Measurements from ENCODE around the gene CIBAR2. TPM values are rescaled to one million over a fixed set of nuclear protein-coding genes. Genes with fewer than 3 reads are reported as not detected.

Gene CIBAR2
- total RNA-seq (2014; rRNA removed; shearing (Covaris generic)): 0.37 and 0.51 TPM in 2 replicates

DNA sequence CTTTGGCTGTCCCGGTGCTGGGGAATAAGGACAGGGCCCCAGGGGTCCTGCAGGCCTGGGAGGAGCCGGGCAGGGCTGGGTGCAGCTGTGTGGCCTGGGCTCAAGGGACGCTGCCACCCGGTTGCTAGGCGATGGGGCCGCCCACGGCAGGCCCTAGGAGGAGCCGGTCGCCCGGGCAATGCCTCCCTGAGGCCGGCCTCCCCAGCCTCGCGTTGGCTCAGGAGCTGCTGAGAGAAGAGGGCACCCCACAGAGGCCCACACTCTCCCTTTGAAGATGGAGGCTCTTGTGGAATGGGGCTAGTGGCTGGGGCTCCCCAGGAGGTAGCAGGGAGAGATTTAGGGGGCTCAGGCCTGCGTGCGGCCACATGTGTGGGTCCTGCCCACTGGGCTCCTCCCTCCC is at the start of gene CIBAR2:
Gene CIBAR2, minus strand, starts transcription at position 109 of the 400 bp plus-strand sequence. CDS start 120 bp downstream, outside the sequence.
- DNase-seq (ENCODE audit: low spot score): no peak
- in situ Hi-C loops (cut with HindIII; ENCODE audit: low sequenced_read_pairs): no loop called here

- no peak for DNase-seq (ENCODE audit: low spot score)
- in situ Hi-C loops (cut with HindIII; ENCODE audit: low sequenced_read_pairs): no loop called here
Observed at GRCh38 chr16:85159179-85159980, 47.1 kb upstream of the CIBAR2 start.

DNA sequence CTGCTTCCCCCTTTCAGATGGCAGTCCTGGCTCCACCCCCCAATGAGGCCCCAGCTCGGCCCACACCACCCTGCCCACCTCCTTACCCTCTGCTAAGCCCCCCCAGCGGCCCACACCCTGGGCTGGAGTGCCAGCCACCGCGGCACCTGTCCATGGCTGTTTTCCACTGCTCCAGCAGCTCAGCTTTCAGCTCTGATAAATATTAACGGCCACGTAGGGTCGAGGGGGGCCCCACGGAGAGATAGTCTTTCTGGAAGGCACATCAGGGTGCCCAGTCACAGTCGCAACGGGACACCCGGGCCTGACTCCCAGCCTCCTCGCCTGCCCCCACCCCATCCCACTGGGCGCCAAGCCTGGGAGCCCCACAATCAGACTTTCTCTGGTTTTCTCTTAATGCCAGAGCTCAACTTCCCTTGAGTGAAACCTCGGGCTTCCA is 46.5 kb upstream of the CIBAR2 start:
- DNase-seq (ENCODE audit: low spot score): no peak
- in situ Hi-C loops (cut with HindIII; ENCODE audit: low sequenced_read_pairs): no loop called here

- in situ Hi-C loops (cut with HindIII; ENCODE audit: low sequenced_read_pairs): no loop called here
- peak; percentile 60 for DNase-seq (ENCODE audit: low spot score)
Observed at GRCh38 chr16:85157813-85158742, 45.8 kb upstream of the CIBAR2 start.

GRCh38 chr16:85157372-85157771 is 45.1 kb upstream of the CIBAR2 start:
- in situ Hi-C loops (cut with HindIII; ENCODE audit: low sequenced_read_pairs): no loop called here

DNA sequence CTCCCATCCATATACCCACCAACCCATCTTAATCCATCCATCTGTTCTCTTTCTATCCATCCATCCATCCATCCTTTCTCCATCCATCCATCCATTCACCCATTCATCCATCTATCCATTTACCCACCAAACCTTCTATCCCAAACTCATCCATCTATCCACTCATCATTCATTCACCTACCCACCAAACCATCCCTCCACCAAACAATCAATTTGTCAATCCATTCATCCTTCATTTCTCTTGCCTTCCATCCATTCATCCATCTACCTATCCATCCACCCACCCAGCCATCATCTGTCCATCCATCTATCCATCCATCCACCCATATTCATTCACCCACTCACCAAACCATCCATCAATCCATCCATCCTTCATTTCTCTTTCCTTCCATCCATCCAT is 44.6 kb upstream of the CIBAR2 start:
- in situ Hi-C loops (cut with HindIII; ENCODE audit: low sequenced_read_pairs): no loop called here

More at GRCh38 chr16:85157372-85157771, 45.1 kb upstream of the CIBAR2 start:
- no peak for DNase-seq (ENCODE audit: low spot score)

GRCh38 chr16:85156440-85156839 is 44.2 kb upstream of the CIBAR2 start:
- no peak for DNase-seq (ENCODE audit: low spot score)
- in situ Hi-C loops (cut with HindIII; ENCODE audit: low sequenced_read_pairs): no loop called here

More for the DNA sequence above, 44.6 kb upstream of the CIBAR2 start:
- no peak for DNase-seq (ENCODE audit: low spot score)

- DNase-seq (ENCODE audit: low spot score): peak; percentile 90
- in situ Hi-C loops (cut with HindIII; ENCODE audit: low sequenced_read_pairs): no loop called here
Observed at GRCh38 chr16:85153656-85154091, 41.4 kb upstream of the CIBAR2 start.

DNA sequence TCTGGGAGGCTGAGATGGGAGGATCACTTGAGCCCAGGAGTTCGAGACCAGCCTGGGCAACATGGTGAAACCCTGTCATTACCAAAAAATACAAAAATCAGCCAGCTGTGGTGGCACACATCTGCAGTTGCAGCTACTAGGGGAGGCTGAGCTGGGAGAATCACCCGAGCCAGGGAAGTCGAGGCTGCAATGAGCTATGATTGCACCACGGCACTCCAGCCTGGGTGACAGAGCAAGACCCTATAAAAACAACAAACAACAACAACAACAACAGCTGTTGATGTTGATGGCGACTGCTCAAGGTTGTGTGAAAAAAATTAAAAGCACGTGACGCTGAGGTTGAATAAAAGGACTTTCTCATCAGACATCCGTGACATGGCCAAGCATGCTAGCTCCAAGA is 40.8 kb upstream of the CIBAR2 start:
- in situ Hi-C loops (cut with HindIII; ENCODE audit: low sequenced_read_pairs): no loop called here

DNA sequence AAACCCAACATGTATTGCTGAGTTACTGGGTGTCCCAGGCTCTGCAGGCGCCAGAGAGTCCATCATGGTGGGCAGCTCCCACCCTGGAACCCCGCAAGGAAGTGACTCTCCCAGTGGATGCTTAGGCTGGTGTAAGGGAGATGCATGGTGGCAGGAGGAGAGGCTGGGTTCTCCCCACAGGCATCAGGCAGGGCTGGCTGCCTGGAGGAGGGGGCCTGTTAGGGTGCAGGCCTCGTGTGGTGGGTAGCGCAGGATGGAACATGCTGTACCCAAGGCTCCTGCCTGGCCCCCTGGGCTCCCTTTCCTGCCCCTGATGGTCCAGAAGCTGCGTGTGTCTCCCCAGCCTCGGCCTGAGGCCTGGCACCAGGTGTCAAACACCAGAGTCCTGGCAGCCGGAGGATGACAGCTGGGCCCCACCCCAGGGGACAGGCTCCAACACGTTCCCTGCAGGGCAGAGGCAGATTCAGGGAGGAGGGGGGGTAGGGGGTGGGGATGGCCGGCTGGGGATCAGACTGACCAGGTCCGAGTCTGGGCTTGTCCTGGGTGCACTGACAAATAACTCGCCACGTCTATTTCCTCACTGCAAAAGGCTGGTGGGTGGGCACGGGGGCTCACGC is 40.2 kb upstream of the CIBAR2 start:
- in situ Hi-C loops (cut with HindIII; ENCODE audit: low sequenced_read_pairs): no loop called here
- peak; percentile 55 for DNase-seq (ENCODE audit: low spot score)

More for the DNA sequence above, 40.8 kb upstream of the CIBAR2 start:
- no peak for DNase-seq (ENCODE audit: low spot score)

DNA sequence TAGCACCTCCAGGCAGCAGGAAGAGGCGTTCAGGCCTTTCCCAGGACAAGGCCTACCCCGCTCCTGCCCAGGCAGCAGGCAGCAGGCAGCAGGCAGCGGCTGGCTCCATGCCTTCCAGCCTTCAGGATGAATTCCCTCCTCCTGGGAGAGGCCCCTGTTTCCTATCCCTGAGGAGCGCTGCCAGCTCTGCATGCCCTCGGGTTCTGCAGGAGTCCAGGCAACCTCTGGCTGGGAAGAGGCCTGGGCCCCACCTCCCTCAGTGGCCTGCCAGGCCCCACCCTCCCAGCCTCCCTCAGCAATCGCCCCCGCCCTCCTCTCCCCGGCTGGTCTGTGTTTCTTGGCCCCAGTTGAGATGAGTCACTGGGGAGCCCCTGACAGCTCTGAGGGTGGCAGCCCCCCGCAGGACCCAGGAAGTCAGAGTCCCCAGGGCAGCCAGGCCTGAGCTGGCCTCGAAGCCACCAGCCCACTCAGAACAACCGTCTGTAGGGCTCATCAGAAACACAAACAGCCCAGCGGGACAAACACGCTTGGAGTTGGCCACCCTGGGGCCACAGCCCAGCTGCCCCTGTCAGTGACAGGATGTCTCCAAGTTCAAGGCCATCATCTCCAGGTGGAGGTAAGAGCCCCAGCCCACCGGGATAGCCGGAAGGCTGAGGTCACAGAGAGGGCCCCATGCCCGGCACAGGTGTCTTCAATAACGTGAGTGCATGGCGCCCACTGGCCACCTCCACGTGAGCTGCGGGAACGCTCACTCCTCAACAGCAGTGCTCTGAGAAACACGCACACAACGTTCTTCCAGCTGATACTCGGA is 39.5 kb upstream of the CIBAR2 start:
- DNase-seq (ENCODE audit: low spot score): peak; percentile 77
- in situ Hi-C loops (cut with HindIII; ENCODE audit: low sequenced_read_pairs): no loop called here

GRCh38 chr16:85151079-85151602 is 38.9 kb upstream of the CIBAR2 start:
- in situ Hi-C loops (cut with HindIII; ENCODE audit: low sequenced_read_pairs): no loop called here

DNA sequence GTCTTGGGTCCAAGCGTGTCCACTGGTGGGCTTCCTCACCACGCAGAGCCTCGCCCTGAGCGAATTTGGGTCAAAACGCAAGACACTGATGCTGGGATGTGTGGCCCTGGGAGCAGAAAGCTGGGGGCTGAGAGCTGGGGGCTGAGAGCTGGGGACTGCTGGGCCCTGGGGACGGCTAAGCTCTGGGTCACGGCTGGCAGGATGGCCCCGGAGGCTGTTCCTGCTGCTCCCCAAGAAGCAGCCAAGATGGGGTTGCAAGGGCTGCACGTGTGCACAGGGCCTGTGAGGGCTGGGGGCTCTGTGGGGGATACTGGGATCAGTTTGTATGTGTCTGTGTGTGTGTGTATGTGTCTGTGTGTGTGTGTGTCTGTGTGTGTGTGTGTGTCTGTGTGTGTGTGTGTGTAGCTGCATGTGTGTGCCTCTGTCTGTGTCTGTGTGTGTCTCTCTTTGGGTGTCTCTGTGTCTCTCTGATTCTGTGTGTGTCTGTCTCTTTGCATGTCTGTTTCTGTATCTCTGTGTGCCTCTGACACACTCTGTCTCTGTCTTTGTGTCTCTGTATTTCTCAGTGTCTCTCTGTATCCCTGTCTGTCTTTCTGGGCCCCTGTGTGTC is 38.2 kb upstream of the CIBAR2 start:
- DNase-seq (ENCODE audit: low spot score): no peak
- in situ Hi-C loops (cut with HindIII; ENCODE audit: low sequenced_read_pairs): no loop called here

More at GRCh38 chr16:85151079-85151602, 38.9 kb upstream of the CIBAR2 start:
- DNase-seq (ENCODE audit: low spot score): no peak

DNA sequence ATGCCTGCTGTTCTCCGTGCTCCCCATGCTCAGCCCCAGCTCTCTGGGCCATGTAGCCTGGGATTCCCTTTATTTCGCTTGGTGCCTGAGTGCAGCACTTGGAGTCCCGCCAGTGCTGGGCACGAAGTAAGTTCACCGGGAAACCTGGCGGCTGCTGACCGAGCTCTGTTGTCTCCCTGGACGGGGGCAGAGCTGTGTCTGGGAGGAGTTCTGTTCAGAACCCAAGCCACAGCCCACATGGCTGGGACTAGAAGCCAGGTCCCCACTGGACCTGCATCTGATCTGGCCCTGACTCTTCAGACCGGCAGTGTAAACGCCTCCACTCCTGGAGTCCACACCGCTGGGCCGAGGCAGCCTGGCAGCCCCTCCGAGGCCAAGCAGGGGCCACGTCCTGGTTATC is 37.5 kb upstream of the CIBAR2 start:
- in situ Hi-C loops (cut with HindIII; ENCODE audit: low sequenced_read_pairs): no loop called here
- DNase-seq (ENCODE audit: low spot score): peak; percentile 95

DNA sequence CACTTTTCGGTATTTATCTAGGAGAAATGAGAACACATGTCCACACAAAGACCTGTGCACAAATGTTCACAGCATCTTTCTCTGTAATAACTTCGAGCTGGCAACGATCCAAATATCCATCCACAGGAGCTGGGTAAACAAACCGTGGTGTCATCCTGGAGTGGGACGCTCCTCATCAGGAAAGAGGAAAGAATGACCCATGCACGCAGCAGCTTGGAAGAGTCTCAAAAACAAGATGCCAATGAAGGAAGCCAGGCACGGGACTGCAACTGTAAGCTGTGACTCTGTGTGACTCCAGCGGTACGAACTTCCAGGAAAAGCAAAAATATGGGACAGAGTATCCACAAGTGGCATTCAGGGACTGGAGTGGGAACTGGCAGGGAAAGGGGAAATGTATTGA is 36.7 kb upstream of the CIBAR2 start:
- in situ Hi-C loops (cut with HindIII; ENCODE audit: low sequenced_read_pairs): no loop called here
- no peak for DNase-seq (ENCODE audit: low spot score)

DNA sequence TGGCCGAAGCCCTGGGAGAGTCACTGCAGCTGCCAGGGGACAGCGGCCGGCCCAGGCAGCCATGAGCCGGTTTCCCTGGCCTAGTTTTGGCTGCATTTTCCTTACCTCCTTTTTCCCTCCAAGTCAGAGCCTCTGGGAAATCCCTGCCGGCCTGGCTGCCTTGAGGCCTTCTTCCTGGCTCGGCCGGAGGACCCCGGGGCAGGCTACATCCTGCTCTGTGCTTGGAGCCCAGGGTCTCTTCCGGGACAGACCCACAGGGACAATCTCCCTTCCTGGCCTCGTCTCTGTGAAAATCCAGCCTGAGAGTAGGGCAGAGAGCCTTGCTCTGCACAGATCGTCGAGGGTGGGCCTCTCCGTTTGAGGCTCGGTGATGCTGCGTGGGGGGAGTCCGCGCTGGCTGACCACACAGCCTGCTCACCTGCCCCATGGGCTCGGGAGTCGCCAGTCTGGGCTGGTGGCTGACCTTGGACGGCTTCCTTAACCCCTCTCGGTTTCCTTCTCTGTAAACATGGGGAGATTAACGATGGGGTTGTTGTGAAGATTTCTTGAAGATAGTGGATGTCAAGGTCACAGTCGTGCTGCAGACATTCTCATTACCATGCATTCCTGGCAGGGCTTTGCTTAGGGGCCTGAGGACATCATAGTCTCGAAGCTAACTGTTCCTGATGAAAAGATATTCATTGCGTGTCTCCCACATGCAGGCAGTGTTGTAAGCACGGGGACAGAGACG is 34.8 kb upstream of the CIBAR2 start:
- in situ Hi-C loops (cut with HindIII; ENCODE audit: low sequenced_read_pairs): no loop called here
- DNase-seq (ENCODE audit: low spot score): no peak

GRCh38 chr16:85146532-85146797 is 34.2 kb upstream of the CIBAR2 start:
- in situ Hi-C loops (cut with HindIII; ENCODE audit: low sequenced_read_pairs): no loop called here
- DNase-seq (ENCODE audit: low spot score): no peak

Data from G401 (cell line).